GM12878 (cell line): ENCODE measurements around the gene ASB15. TPM values are rescaled to one million over a fixed set of nuclear protein-coding genes. Genes with fewer than 3 reads are reported as not detected.

Source experiments
- ATAC-seq: fragments of 200-7000 bp; cut with Tn5 transposase; 3 replicates; pipeline ENCODE4 v1.9.1; 2020; ENCODE audit warnings: mild to moderate bottlenecking, moderate library complexity
- BruUV-seq: library from RNA; stranded (reverse); fragments of 400-500 nt; replicated peaks from 2 replicates; lab custom pipeline; 2021; lab: Mats Ljungman, UMichigan
- CTCF ChIA-PET: fragments of 300-600 bp; sonication (Branson Sonifier 250); formaldehyde crosslinking; extraction: SDS; loops from one replicate; lab custom pipeline; 2021; ENCODE audit warnings: inconsistent platforms; lab: Yijun Ruan, JAX
- POLR2A ChIA-PET: fragments of 350-600 bp; formaldehyde crosslinking; extraction: SDS; loops from one replicate; lab custom pipeline; 2021; ENCODE audit warnings: inconsistent platforms; lab: Charles Lee
- RAD21 ChIA-PET: fragments of 300-600 bp; sonication (Branson Sonifier 250); formaldehyde crosslinking; loops from one replicate; lab custom pipeline; 2023; ENCODE audit warnings: antibody characterized with exemption; ENCODE audit not compliant: unreplicated experiment; lab: Charles Lee
- SMC1A ChIA-PET: fragments of 300-600 bp; sonication (Branson Sonifier 250); formaldehyde crosslinking; loops from one replicate; lab custom pipeline; 2023; ENCODE audit not compliant: unreplicated experiment, uncharacterized antibody; lab: Charles Lee
- DNase-seq: peaks from one replicate; pipeline ENCODE4 v3.0.0-alpha.2; 2011; ENCODE audit warnings: low read depth, low spot score
- FAIRE-seq: peaks from 3 replicates; lab custom pipeline; 2011; peaks lifted over from hg19 to GRCh38; lab: Jason Lieb, UNC
- H2AFZ ChIP-seq: 2 replicates; pipeline ENCODE4 v1.6.0; 2011; ENCODE audit warnings: low read depth, low read length, control low read depth; ENCODE audit not compliant: control insufficient read depth
- H3K27ac ChIP-seq: 2 replicates; pipeline ENCODE4 v1.5.1; 2011; ENCODE audit warnings: control low read depth; ENCODE audit not compliant: control insufficient read depth, insufficient read depth
- H3K27me3 ChIP-seq, 2 experiments: replicated peaks in 1 of 2; 2 replicates each; pipeline versions ENCODE4 v1.6.0 to v1.6.1; 2011; ENCODE audit warnings: low read length in 1 of 2; ENCODE audit not compliant: control insufficient read depth in 2 of 2, insufficient read depth in 2 of 2
- H3K36me3 ChIP-seq, 2 experiments: 2 replicates each; pipeline ENCODE4 v1.5.1; 2011; ENCODE audit warnings: low read length in 1 of 2; ENCODE audit not compliant: control insufficient read depth in 2 of 2, insufficient read depth in 2 of 2
- H3K4me1 ChIP-seq: 2 replicates; pipeline ENCODE4 v1.6.1; 2011; ENCODE audit warnings: mild to moderate bottlenecking, low read length, moderate library complexity, mixed read lengths; ENCODE audit not compliant: control insufficient read depth, insufficient read depth
- H3K4me2 ChIP-seq: 2 replicates; pipeline ENCODE4 v1.6.0; 2011; ENCODE audit warnings: control low read depth; ENCODE audit not compliant: control insufficient read depth, insufficient read depth
- H3K4me3 ChIP-seq: fragments of 200-600 bp; sonication (generic); 2 replicates; pipeline ENCODE4 v1.5.1; 2016
- H3K79me2 ChIP-seq: 2 replicates; pipeline ENCODE4 v1.6.0; 2011; ENCODE audit warnings: low read length; ENCODE audit not compliant: control insufficient read depth, insufficient read depth
- H3K9ac ChIP-seq: 2 replicates; pipeline ENCODE4 v1.8.0; 2011; ENCODE audit warnings: low read length, control low read depth, mixed read lengths; ENCODE audit not compliant: control insufficient read depth, insufficient read depth
- H3K9me3 ChIP-seq: replicated peaks from 3 replicates; pipeline ENCODE4 v1.5.1; 2011; ENCODE audit warnings: mild to moderate bottlenecking, low read length; ENCODE audit not compliant: control insufficient read depth, insufficient read depth
- H4K20me1 ChIP-seq: 2 replicates; pipeline ENCODE4 v1.6.0; 2011; ENCODE audit not compliant: control insufficient read depth, insufficient read depth
- ASH2L ChIP-seq: fragments of 300-600, 200-600 bp; sonication (generic); IDR thresholded peaks from 2 replicates; pipeline ENCODE4 v1.6.1; 2017; ENCODE audit warnings: low read depth, mild to moderate bottlenecking, borderline replicate concordance
- ATF3 ChIP-seq: IDR thresholded peaks from 2 replicates; pipeline ENCODE4 v1.6.1; 2011; ENCODE audit warnings: low read depth, mild to moderate bottlenecking, low read length, moderate library complexity, borderline replicate concordance; ENCODE audit errors: extremely low read depth
- BRCA1 ChIP-seq: IDR thresholded peaks from 2 replicates; pipeline ENCODE4 v1.6.1; 2011; ENCODE audit warnings: low read depth, low read length, improper control_type of control experiment
- E2F8 ChIP-seq: fragments of 450-650 bp; IDR thresholded peaks from 2 replicates; pipeline ENCODE4 v1.6.1; 2018; ENCODE audit warnings: mild to moderate bottlenecking, low read depth, moderate library complexity; ENCODE audit not compliant: partially characterized antibody
- EP300 ChIP-seq, 2 experiments: fragments of 150-350 bp in 1 of 2; IDR thresholded peaks; 2 replicates each; pipeline ENCODE4 v1.6.1; 2011 to 2012; ENCODE audit warnings: low read depth in 2 of 2, low read length in 2 of 2, borderline replicate concordance in 1 of 2, improper control_type of control experiment in 1 of 2, inconsistent platforms in 1 of 2; ENCODE audit not compliant: control insufficient read depth in 1 of 2
- IRF5 ChIP-seq: fragments of 450-650 bp; IDR thresholded peaks from 2 replicates; pipeline ENCODE4 v1.6.1; 2017; ENCODE audit warnings: borderline replicate concordance
- LARP7 ChIP-seq: fragments of 450-650 bp; IDR thresholded peaks from 2 replicates; pipeline ENCODE4 v1.6.1; 2017; ENCODE audit warnings: mild to moderate bottlenecking
- STAT3 ChIP-seq: IDR thresholded peaks from 2 replicates; pipeline ENCODE4 v1.6.1; 2011; ENCODE audit warnings: low read depth, low read length, improper control_type of control experiment
- TCF12 ChIP-seq: IDR thresholded peaks from 2 replicates; pipeline ENCODE4 v1.6.1; 2011; ENCODE audit warnings: low read depth, mild to moderate bottlenecking, low read length
- ZBTB4 ChIP-seq: fragments of 450-650 bp; formaldehyde crosslinking; IDR thresholded peaks from 2 replicates; pipeline ENCODE4 v1.4.0; 2022; ENCODE audit warnings: mild to moderate bottlenecking, moderate library complexity
- ZNF687 ChIP-seq: fragments of 450-650 bp; IDR thresholded peaks from 2 replicates; pipeline ENCODE4 v1.6.1; 2017; ENCODE audit warnings: mild to moderate bottlenecking, moderate library complexity
- WGBS: methylation state at CpG from one replicate; pipeline ENCODE4 v1.1.6; 2016; ENCODE audit warnings: low lambda C conversion rate; ENCODE audit not compliant: insufficient replicate concordance, insufficient coverage; ENCODE audit errors: missing lambda C conversion rate; 5-methylcytosine and 5-hydroxymethylcytosine counted together
- in situ Hi-C: fragments of 300-500 bp; cut with MboI; formaldehyde crosslinking; loops from 9 replicates; pipeline ENCODE4 v1.14.3; 2018; ENCODE audit warnings: mixed read lengths
- intact Hi-C: fragments of 100-400 bp; cut with micrococcal nuclease; formaldehyde crosslinking; loops from one replicate; pipeline ENCODE4 v1.14.2; 2022; ENCODE audit not compliant: unreplicated experiment
- polyA plus RNA-seq, 11 experiments: library from polyadenylated mRNA; depleted of rRNA in 4 of 11; unstranded in 6 of 11; stranded (reverse) in 5 of 11; fragments of >200 nt; fragmentation: Nextera tagmentation in 4 of 11; fragmentation: Illumina TruSeq in 1 of 11; extraction: Ambion mirVana in 4 of 11; extraction: Trizol in 1 of 11; gene quantifications; 1 replicate in 1 of 11; 2 replicates in 10 of 11; pipeline versions ENCODE4 v1.2.1 to v1.2.3, GENCODE V29; 2011 to 2016; ENCODE audit warnings: inconsistent platforms in 2 of 11, missing spikeins in 2 of 11, low read depth in 1 of 11
- total RNA-seq, 4 experiments: library from RNA; depleted of rRNA in 3 of 4; stranded (reverse); fragments of >200 nt in 3 of 4; fragmentation: Illumina TruSeq in 1 of 4; extraction: Trizol in 1 of 4; gene quantifications; 2 replicates each; pipeline versions ENCODE4 v1.2.1 to v1.2.3, GENCODE V29; 2013 to 2021

The ASB15 gene
- total and polyA plus RNA-seq, 10 of the 15 experiments (the other 5 are each of a cell fraction or from before 2014, with no cell fraction given): not detected

- FAIRE-seq (no peak), DNase-seq (no peak), ATAC-seq (no peak)
- WGBS: 13% methylated on average over 3 of the region's 3 CpGs
- Histone ChIP-seq H3K27me3 (no peaks in the 10 kb centered on the region; a peak in 1 of 4 replicates), H3K4me1 (no peaks in the 10 kb centered on the region), H3K9me3 (no peaks in the 10 kb centered on the region), H3K36me3 (no peaks in the 10 kb centered on the region), H3K4me2 (no peak overlapping the region), H3K4me3 (no peak overlapping the region), H3K9ac (no peak overlapping the region), H3K27ac (no peak overlapping the region), H3K79me2 (no peaks in the 10 kb centered on the region), H2AFZ (no peak overlapping the region), H4K20me1 (no peaks in the 10 kb centered on the region)
- RAD21 ChIA-PET: no interaction called here
- POLR2A ChIA-PET: no interaction called here
- in situ Hi-C loops: no loop called here
- SMC1A ChIA-PET: no interaction called here
- CTCF ChIA-PET: no interaction called here
- no TSS peak for BruUV-seq
- intact Hi-C loops: no loop called here
- no peak for TF ChIP-seq BRCA1
- no peak for TF ChIP-seq ZBTB4 (CRISPR knock-in tag)
- no peak for TF ChIP-seq STAT3
- TF ChIP-seq IRF5: no peak
- TF ChIP-seq ATF3: no peak
- TF ChIP-seq ZNF687: no peak
- TF ChIP-seq EP300 (IDR thresholded peaks at IDR 0.05; ENCODE audit: borderline replicate concordance in 1 of 2, control insufficient read depth in 1 of 2, low read depth in 2 of 2, low read length in 2 of 2): no peak
- TF ChIP-seq TCF12: no peak
- no peak for TF ChIP-seq ASH2L
- TF ChIP-seq LARP7: no peak
- TF ChIP-seq E2F8: no peak
These were observed 3.0 kb upstream of the ASB15 start for GRCh38 chr7:123598657-123599056.
